Measurements from ENCODE around the gene RABGAP1.

- TF ChIP-seq, protein P1, sequence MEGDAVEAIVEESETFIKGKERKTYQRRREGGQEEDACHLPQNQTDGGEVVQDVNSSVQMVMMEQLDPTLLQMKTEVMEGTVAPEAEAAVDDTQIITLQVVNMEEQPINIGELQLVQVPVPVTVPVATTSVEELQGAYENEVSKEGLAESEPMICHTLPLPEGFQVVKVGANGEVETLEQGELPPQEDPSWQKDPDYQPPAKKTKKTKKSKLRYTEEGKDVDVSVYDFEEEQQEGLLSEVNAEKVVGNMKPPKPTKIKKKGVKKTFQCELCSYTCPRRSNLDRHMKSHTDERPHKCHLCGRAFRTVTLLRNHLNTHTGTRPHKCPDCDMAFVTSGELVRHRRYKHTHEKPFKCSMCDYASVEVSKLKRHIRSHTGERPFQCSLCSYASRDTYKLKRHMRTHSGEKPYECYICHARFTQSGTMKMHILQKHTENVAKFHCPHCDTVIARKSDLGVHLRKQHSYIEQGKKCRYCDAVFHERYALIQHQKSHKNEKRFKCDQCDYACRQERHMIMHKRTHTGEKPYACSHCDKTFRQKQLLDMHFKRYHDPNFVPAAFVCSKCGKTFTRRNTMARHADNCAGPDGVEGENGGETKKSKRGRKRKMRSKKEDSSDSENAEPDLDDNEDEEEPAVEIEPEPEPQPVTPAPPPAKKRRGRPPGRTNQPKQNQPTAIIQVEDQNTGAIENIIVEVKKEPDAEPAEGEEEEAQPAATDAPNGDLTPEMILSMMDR (conservative IDR thresholded peaks at IDR 0.05; ENCODE audit: low read length), result no peak
- no peak for TF ChIP-seq EZH2phosphoT487 (IDR thresholded peaks at IDR 0.05; ENCODE audit: borderline replicate concordance, low read depth, low read length)
These were observed 37.8 kb downstream of the RABGAP1 start for GRCh38 chr9:122978601-122979000.
